Effector memory CD8-positive, alpha-beta T cell (primary cell): ENCODE measurements around the gene PRR29.
"Not testable (repeated sequence)": the region's sequence is repeated elsewhere in the genome, so short reads cannot be mapped to it uniquely, and the experiment has no call there.

Experiments used
- ATAC-seq: fragments of 150-1000 bp; cut with Tn5 transposase; replicated peaks from 2 replicates; pipeline ENCODE4 v1.10.0; 2021; ENCODE audit warnings: mild to moderate bottlenecking, moderate library complexity
- DNase-seq, 3 experiments: peaks; one replicate each; pipeline ENCODE4 v3.0.0; 2021
- H3K27ac Mint-ChIP-seq, 2 donors: one replicate each; pipeline ENCODE4 v1.8.0; 2022; ENCODE audit warnings: mild to moderate bottlenecking in 2 of 2, mixed read lengths in 2 of 2, moderate library complexity in 2 of 2
- H3K27me3 Mint-ChIP-seq, 2 donors: one replicate each; pipeline ENCODE4 v1.8.0; 2022; ENCODE audit warnings: mixed read lengths in 2 of 2
- H3K36me3 Mint-ChIP-seq: one replicate; pipeline ENCODE4 v1.8.0; 2022; ENCODE audit warnings: mild to moderate bottlenecking, moderate library complexity, mixed read lengths; ENCODE audit not compliant: insufficient read depth
- H3K4me1 Mint-ChIP-seq, 2 donors: one replicate each; pipeline ENCODE4 v1.8.0; 2022; ENCODE audit warnings: low read depth in 2 of 2, mixed read lengths in 2 of 2
- H3K4me3 Mint-ChIP-seq, 2 donors: one replicate each; pipeline ENCODE4 v1.8.0; 2022; ENCODE audit warnings: mild to moderate bottlenecking in 2 of 2, mixed read lengths in 2 of 2, moderate library complexity in 2 of 2
- H3K9me3 Mint-ChIP-seq, 2 donors: one replicate each; pipeline ENCODE4 v1.8.0; 2022; ENCODE audit warnings: mixed read lengths in 2 of 2

The PRR29 gene

GRCh38 chr17:63982641-63983040, 15.5 kb upstream of the PRR29 start:
- DNase-seq, H3K9me3 Mint-ChIP-seq, H3K27me3 Mint-ChIP-seq, H3K36me3 Mint-ChIP-seq, H3K4me3 Mint-ChIP-seq, ATAC-seq, H3K27ac Mint-ChIP-seq: not testable (repeated sequence)
- H3K4me1 Mint-ChIP-seq = peaks cover 18 to 21% of the 10 kb centered on the region in 2 donors

GRCh38 chr17:63983320-63983719, 14.8 kb upstream of the PRR29 start:
- peaks cover 19 to 21% of the 10 kb centered on the region in 2 donors for H3K4me1 Mint-ChIP-seq
- H3K9me3 Mint-ChIP-seq = peaks cover 0 to 2% of the 10 kb centered on the region in 2 donors
- peak overlapping the region in 1 of 2 donors; percentile 92 for H3K27ac Mint-ChIP-seq
- H3K27me3 Mint-ChIP-seq = no peaks in the 10 kb centered on the region
- no peak overlapping the region for H3K4me3 Mint-ChIP-seq
- no peak for DNase-seq
- ATAC-seq = no peak
- H3K36me3 Mint-ChIP-seq = peaks cover 6% of the 10 kb centered on the region

- H3K27me3 Mint-ChIP-seq = no peaks in the 10 kb centered on the region
- peaks cover 0 to 2% of the 10 kb centered on the region in 2 donors for H3K9me3 Mint-ChIP-seq
- H3K4me3 Mint-ChIP-seq = no peak overlapping the region
- ATAC-seq = no peak
- H3K36me3 Mint-ChIP-seq = peaks cover 6% of the 10 kb centered on the region
- no peak for DNase-seq
- peaks cover 19 to 21% of the 10 kb centered on the region in 2 donors for H3K4me1 Mint-ChIP-seq
- H3K27ac Mint-ChIP-seq = peak overlapping the region in 1 of 2 donors; percentile 92
These were observed 13.9 kb upstream of the PRR29 start for GRCh38 chr17:63984236-63984635.

- DNase-seq = peak; percentile 50 to 71 (median 65)
- H3K4me3 Mint-ChIP-seq = peak overlapping the region; percentile 52 to 56
- peaks cover 0 to 2% of the 10 kb centered on the region in 2 donors for H3K9me3 Mint-ChIP-seq
- no peaks in the 10 kb centered on the region for H3K27me3 Mint-ChIP-seq
- peak; percentile 98 for ATAC-seq
- H3K36me3 Mint-ChIP-seq = peaks cover 6% of the 10 kb centered on the region
- peaks cover 22% of the 10 kb centered on the region in 2 donors for H3K4me1 Mint-ChIP-seq
- H3K27ac Mint-ChIP-seq = peak overlapping the region; percentile 90 to 92
These were observed 13.3 kb upstream of the PRR29 start for GRCh38 chr17:63984651-63985386.

- DNase-seq (no peak), ATAC-seq (peak; percentile 7)
- Mint-ChIP-seq H3K4me1 (peaks cover 30% of the 10 kb centered on the region in 2 donors), H3K4me3 (peak overlapping the region; percentile 52 to 56), H3K27me3 (no peaks in the 10 kb centered on the region), H3K27ac (peak overlapping the region; percentile 90 to 92), H3K36me3 (peaks cover 6% of the 10 kb centered on the region), H3K9me3 (peaks cover 0 to 2% of the 10 kb centered on the region in 2 donors)
These were observed 12.6 kb upstream of the PRR29 start for GRCh38 chr17:63985387-63986140.

GRCh38 chr17:63986821-63987220, 11.3 kb upstream of the PRR29 start:
- H3K27me3 Mint-ChIP-seq = no peaks in the 10 kb centered on the region
- DNase-seq (no peak), ATAC-seq (no peak)
- H3K36me3 Mint-ChIP-seq = peaks cover 10% of the 10 kb centered on the region
- H3K4me3 Mint-ChIP-seq = no peak overlapping the region
- H3K4me1 Mint-ChIP-seq = peaks cover 40 to 41% of the 10 kb centered on the region in 2 donors
- H3K27ac Mint-ChIP-seq = peak overlapping the region in 1 of 2 donors; percentile 63
- peaks cover 0 to 2% of the 10 kb centered on the region in 2 donors for H3K9me3 Mint-ChIP-seq

- H3K36me3 Mint-ChIP-seq = peaks cover 10% of the 10 kb centered on the region
- peak overlapping the region in 1 of 2 donors; percentile 63 for H3K27ac Mint-ChIP-seq
- H3K9me3 Mint-ChIP-seq = no peaks in the 10 kb centered on the region
- no peak for ATAC-seq
- no peak overlapping the region for H3K4me3 Mint-ChIP-seq
- H3K4me1 Mint-ChIP-seq = peaks cover 40 to 46% of the 10 kb centered on the region in 2 donors
- H3K27me3 Mint-ChIP-seq = no peaks in the 10 kb centered on the region
- no peak for DNase-seq
These were observed 10.7 kb upstream of the PRR29 start for GRCh38 chr17:63987221-63988126.

- Mint-ChIP-seq H3K4me3 (no peak overlapping the region), H3K36me3 (peaks cover 14% of the 10 kb centered on the region), H3K27me3 (no peaks in the 10 kb centered on the region), H3K27ac (no peak overlapping the region), H3K4me1 (peaks cover 44 to 50% of the 10 kb centered on the region in 2 donors), H3K9me3 (no peaks in the 10 kb centered on the region)
- DNase-seq = no peak
- ATAC-seq = no peak
These were observed 10.0 kb upstream of the PRR29 start for GRCh38 chr17:63988127-63988478.

- DNase-seq = no peak
- Mint-ChIP-seq H3K4me1 (peaks cover 51 to 56% of the 10 kb centered on the region in 2 donors), H3K27ac (no peak overlapping the region), H3K36me3 (peaks cover 14% of the 10 kb centered on the region), H3K4me3 (no peak overlapping the region), H3K9me3 (no peaks in the 10 kb centered on the region), H3K27me3 (no peaks in the 10 kb centered on the region)
- no peak for ATAC-seq
These were observed 9.2 kb upstream of the PRR29 start for GRCh38 chr17:63988741-63989621.

- no peak for ATAC-seq
- peak overlapping the region; percentile 82 to 88 for H3K4me3 Mint-ChIP-seq
- no peaks in the 10 kb centered on the region for H3K9me3 Mint-ChIP-seq
- peaks cover 56 to 59% of the 10 kb centered on the region in 2 donors for H3K4me1 Mint-ChIP-seq
- no peaks in the 10 kb centered on the region for H3K27me3 Mint-ChIP-seq
- H3K27ac Mint-ChIP-seq = peak overlapping the region; percentile 91
- peaks cover 13% of the 10 kb centered on the region for H3K36me3 Mint-ChIP-seq
- DNase-seq = no peak
These were observed 8.4 kb upstream of the PRR29 start for GRCh38 chr17:63989622-63990345.

GRCh38 chr17:63991611-63992010, 6.5 kb upstream of the PRR29 start:
- Mint-ChIP-seq H3K36me3 (peaks cover 10% of the 10 kb centered on the region), H3K27me3 (no peaks in the 10 kb centered on the region), H3K4me3 (peak overlapping the region; percentile 82 to 88), H3K27ac (peak overlapping the region; percentile 91 to 97), H3K4me1 (peaks cover 51 to 52% of the 10 kb centered on the region in 2 donors), H3K9me3 (no peaks in the 10 kb centered on the region)
- DNase-seq = no peak
- no peak for ATAC-seq
